Stomach (tissue), 9 donors: Measurements from ENCODE around the gene NEO1. TPM values are rescaled to one million over a fixed set of nuclear protein-coding genes. Genes with fewer than 3 reads are reported as not detected.
A peak's percentile ranks its signal among the peaks of the same experiment; 100 is the strongest.

Experiments
- DNase-seq, 2 donors: peaks; one replicate each; pipeline versions ENCODE4 v3.0.0 to v3.0.0-alpha.2; 2013 to 2019
- H3K27ac ChIP-seq, 5 donors: fragments of 200-600 bp in 4 of 5; sonication (generic) in 4 of 5; one replicate each; pipeline ENCODE4 v1.5.1; 2013 to 2019; ENCODE audit warnings: mild to moderate bottlenecking in 1 of 5, moderate library complexity in 1 of 5
- H3K27me3 ChIP-seq, 3 donors: fragments of 200-600 bp; sonication (generic); one replicate each; pipeline ENCODE4 v1.5.1; 2017 to 2019; ENCODE audit warnings: mixed run types in 1 of 3
- H3K36me3 ChIP-seq, 4 donors: fragments of 200-600 bp; sonication (generic); 1 replicate in 3 of 4; 2 replicates in 1 of 4; pipeline ENCODE4 v1.5.1; 2016 to 2019
- H3K4me1 ChIP-seq, 4 donors: fragments of 200-600 bp; sonication (generic); one replicate each; pipeline ENCODE4 v1.5.1; 2016 to 2019
- H3K4me3 ChIP-seq, 4 donors: fragments of 200-600 bp; sonication (generic) in 3 of 4; one replicate each; pipeline ENCODE4 v1.5.1; 2016 to 2019; ENCODE audit warnings: mild to moderate bottlenecking in 1 of 4
- H3K9me3 ChIP-seq, 4 donors: fragments of 200-600 bp; sonication (generic); one replicate each; pipeline ENCODE4 v1.5.1; 2016 to 2019
- CTCF ChIP-seq, 7 experiments: fragments of 450-650 bp in 4 of 7; fragments of 200-600 bp in 3 of 7; sonication (generic) in 3 of 7; IDR thresholded peaks; one replicate each; pipeline ENCODE4 v1.5.1; 2016 to 2019; ENCODE audit warnings: antibody characterized with exemption in 7 of 7, control low read depth in 2 of 7, mild to moderate bottlenecking in 1 of 7
- EP300 ChIP-seq: sonication (generic); formaldehyde crosslinking; IDR thresholded peaks from one replicate; pipeline ENCODE4 v1.6.1; 2017; ENCODE audit warnings: antibody characterized with exemption
- POLR2A ChIP-seq, 4 donors: fragments of 450-650 bp; IDR thresholded peaks; one replicate each; pipeline ENCODE4 v1.6.1; 2016; ENCODE audit warnings: antibody characterized with exemption in 4 of 4, control low read depth in 2 of 4, mild to moderate bottlenecking in 1 of 4, moderate library complexity in 1 of 4
- POLR2AphosphoS5 ChIP-seq, 3 donors: sonication (generic); formaldehyde crosslinking; IDR thresholded peaks; one replicate each; pipeline ENCODE4 v1.6.1; 2016; ENCODE audit warnings: antibody characterized with exemption in 3 of 3
- WGBS, 5 donors: extraction: QIAGEN DNeasy Blood & Tissue Kit in 3 of 5; methylation state at CpG; one replicate each; pipeline versions ENCODE4 v1.1.5 to v1.1.7; 2013 to 2018; 5-methylcytosine and 5-hydroxymethylcytosine counted together
- intact Hi-C: fragments of 100-400 bp; cut with DNase I; formaldehyde crosslinking; loops from one replicate; pipeline ENCODE4 v1.15.1; 2023; ENCODE audit warnings: low total_unique reads
- polyA plus RNA-seq, 3 donors: library from polyadenylated mRNA; stranded (reverse); fragments of 200-250 nt; gene quantifications; one replicate each; pipeline ENCODE4 v1.2.3, GENCODE V29; 2013
- total RNA-seq, 5 donors: library from RNA; depleted of rRNA; stranded (reverse); fragments of >200 nt; gene quantifications; one replicate each; pipeline versions ENCODE4 v1.1.0 to v1.2.3, GENCODE V29; 2014 to 2016
- donor health status: healthy with polysubstance abuse.
- donor health status: Bipolar disorder and iron deficiency.
- donor health status: healthy.

Gene NEO1
- total and polyA plus RNA-seq, 8 donors: 4.7 to 182 (median 17.3) TPM

DNA sequence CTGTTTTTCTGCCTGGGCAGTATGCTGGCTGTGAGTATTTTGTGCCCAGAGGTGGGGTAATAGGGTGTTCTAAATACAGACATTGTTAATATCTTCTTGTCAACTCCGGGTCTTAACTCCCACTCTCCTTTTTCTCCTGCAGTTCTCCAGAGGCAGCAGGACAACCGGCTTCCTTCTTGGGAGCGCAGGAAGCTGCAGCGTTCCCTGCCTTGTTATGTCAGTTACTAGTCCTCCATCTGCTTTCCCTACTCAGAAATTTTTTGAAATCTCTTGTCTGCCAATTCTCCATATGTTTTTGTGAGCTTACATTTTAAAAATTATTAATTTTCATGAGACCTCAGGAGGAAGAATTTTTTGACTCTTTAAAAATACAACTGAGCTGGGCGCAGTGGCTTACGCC is 67.2 kb downstream of the NEO1 start:
- TF ChIP-seq POLR2AphosphoS5 (IDR thresholded peaks at IDR 0.05) (no peak), POLR2A (IDR thresholded peaks at IDR 0.05) (no peak), CTCF (IDR thresholded peaks at IDR 0.05) (no peak), EP300 (no peak)
- 90 to 95% (median 93%) methylated on average over 6 of the region's 6 CpGs for WGBS, 5 donors
- Histone ChIP-seq H3K27ac (no peak overlapping the region), H3K9me3 (no peaks in the 10 kb centered on the region), H3K27me3 (no peaks in the 10 kb centered on the region), H3K4me1 (no peaks in the 10 kb centered on the region), H3K4me3 (no peak overlapping the region), H3K36me3 (peaks cover 0 to 22% (median 20%) of the 10 kb centered on the region in 4 donors)
- intact Hi-C loops: no loop called here
- DNase-seq: no peak

GRCh38 chr15:73120269-73120668 is 68.0 kb downstream of the NEO1 start:
- Histone ChIP-seq H3K27ac (no peak overlapping the region), H3K4me3 (no peak overlapping the region), H3K9me3 (no peaks in the 10 kb centered on the region), H3K27me3 (no peaks in the 10 kb centered on the region), H3K36me3 (peaks cover 0 to 22% (median 20%) of the 10 kb centered on the region in 4 donors), H3K4me1 (no peaks in the 10 kb centered on the region)
- DNase-seq: no peak
- TF ChIP-seq POLR2AphosphoS5 (IDR thresholded peaks at IDR 0.05) (no peak), CTCF (IDR thresholded peaks at IDR 0.05) (no peak)
- intact Hi-C loops: no loop called here

DNA sequence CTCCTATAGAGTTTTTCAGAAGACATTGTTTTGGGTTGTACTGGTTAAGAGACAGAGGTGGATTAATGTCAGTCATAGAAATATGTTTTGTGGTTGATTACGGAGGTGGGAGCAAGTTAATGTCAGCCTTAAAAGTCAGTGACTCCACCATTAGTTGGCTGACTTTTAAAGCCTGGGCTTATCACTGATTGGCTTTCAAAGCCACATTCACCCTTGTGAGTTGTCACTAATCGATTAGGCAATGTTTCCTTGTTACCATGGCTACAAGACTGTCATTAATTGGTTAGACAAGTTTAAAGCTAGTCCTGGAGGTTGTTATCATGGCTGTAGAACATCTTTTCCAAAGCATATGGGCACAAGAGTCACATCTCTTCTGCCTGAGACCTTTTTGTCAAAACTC is 73.0 kb downstream of the NEO1 start:
- H3K9me3 ChIP-seq: no peaks in the 10 kb centered on the region
- no peak for DNase-seq
- 43 to 58% (median 54%) methylated on average over 2 of the region's 2 CpGs for WGBS, 5 donors
- intact Hi-C loops: no loop called here
- no peak overlapping the region for H3K27ac ChIP-seq
- H3K27me3 ChIP-seq: no peaks in the 10 kb centered on the region
- TF ChIP-seq POLR2AphosphoS5 (IDR thresholded peaks at IDR 0.05) (no peak), EP300 (no peak), CTCF (IDR thresholded peaks at IDR 0.05) (no peak), POLR2A (IDR thresholded peaks at IDR 0.05) (no peak)
- H3K4me1 ChIP-seq: no peaks in the 10 kb centered on the region
- no peak overlapping the region for H3K4me3 ChIP-seq
- peaks cover 0 to 27% (median 11%) of the 10 kb centered on the region in 4 donors for H3K36me3 ChIP-seq

DNA sequence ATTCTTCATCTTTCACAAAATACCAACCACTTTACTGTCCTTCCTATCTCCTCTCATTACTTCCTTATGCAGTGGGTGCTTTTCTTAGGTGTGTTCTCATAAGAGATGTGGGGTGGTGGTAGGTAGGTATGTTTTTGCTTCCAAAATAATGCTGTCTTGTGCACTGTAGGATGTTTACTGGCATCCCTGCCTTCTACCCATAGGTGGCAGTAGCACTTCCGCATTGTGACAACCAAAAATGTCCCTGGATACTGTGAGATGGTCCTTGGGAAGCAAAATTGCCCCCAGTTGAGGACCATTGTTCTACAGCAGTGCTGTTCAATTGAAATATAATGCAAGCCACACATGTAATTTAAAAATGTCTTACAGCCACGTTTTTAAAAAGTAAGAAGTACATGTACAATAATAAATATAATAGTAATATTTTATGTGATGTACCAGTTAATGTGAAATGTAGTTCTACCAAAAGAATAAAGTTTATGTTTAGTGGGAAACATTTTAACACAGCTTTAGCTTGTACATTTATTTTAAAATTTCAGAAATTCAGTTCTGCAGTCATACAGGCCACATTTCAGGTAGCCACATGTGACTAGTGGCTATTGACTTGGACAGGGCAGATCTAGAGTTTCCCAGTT is 75.2 kb downstream of the NEO1 start:
- WGBS, 5 donors: 79 to 90% (median 82%) methylated on average over 2 of the region's 2 CpGs
- Histone ChIP-seq H3K4me1 (peaks cover 0 to 3% (median 0%) of the 10 kb centered on the region in 4 donors), H3K27me3 (no peaks in the 10 kb centered on the region), H3K4me3 (no peak overlapping the region), H3K9me3 (no peaks in the 10 kb centered on the region), H3K36me3 (peaks cover 0 to 27% (median 12%) of the 10 kb centered on the region in 4 donors), H3K27ac (no peak overlapping the region)
- DNase-seq: peak in 1 of 2 donors; percentile 43
- intact Hi-C loops: no loop called here
- TF ChIP-seq EP300: no peak
- peak in 5 of 7 experiments; percentile 34 to 58 (median 47) for TF ChIP-seq CTCF (IDR thresholded peaks at IDR 0.05)
